Uterus (tissue), 2 donors: ENCODE data around the gene SOX5.

Experiments used
- POLR2A ChIP-seq, 2 donors: fragments of 450-650 bp; IDR thresholded peaks; one replicate each; pipeline ENCODE4 v1.6.1; 2016; ENCODE audit warnings: antibody characterized with exemption in 2 of 2, mild to moderate bottlenecking in 1 of 2, moderate library complexity in 1 of 2
- TF ChIP-seq, protein P1 (sequence below), 4 experiments: fragments of 200-600 bp in 2 of 4; fragments of 450-650 bp in 2 of 4; sonication (generic) in 2 of 4; IDR thresholded peaks; one replicate each; pipeline ENCODE4 v1.5.1; 2016 to 2019; ENCODE audit warnings: antibody characterized with exemption in 4 of 4, mild to moderate bottlenecking in 2 of 4, moderate library complexity in 1 of 4

DNA sequence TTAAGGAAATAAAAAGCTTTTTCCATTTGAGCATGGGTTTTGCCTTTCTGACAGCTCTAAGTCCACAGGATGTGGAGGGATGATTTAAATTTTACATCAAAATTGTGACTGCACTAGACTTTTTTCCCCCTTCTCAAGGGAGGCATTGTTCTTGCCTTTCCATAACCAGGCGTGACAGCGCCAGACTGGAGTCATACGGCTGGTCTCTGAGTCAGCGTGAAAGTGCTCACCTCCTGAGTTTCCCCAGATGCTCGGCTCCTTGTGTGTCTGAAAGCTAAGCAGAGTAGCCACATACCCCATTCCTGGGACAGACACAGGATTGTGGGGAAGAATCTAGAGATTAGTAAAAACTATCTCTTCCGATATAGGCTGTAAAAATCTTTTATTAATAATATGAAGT, 43.1 kb downstream of the SOX5 start:
- TF ChIP-seq POLR2A (IDR thresholded peaks at IDR 0.05), result no peak
- TF ChIP-seq, protein P1, sequence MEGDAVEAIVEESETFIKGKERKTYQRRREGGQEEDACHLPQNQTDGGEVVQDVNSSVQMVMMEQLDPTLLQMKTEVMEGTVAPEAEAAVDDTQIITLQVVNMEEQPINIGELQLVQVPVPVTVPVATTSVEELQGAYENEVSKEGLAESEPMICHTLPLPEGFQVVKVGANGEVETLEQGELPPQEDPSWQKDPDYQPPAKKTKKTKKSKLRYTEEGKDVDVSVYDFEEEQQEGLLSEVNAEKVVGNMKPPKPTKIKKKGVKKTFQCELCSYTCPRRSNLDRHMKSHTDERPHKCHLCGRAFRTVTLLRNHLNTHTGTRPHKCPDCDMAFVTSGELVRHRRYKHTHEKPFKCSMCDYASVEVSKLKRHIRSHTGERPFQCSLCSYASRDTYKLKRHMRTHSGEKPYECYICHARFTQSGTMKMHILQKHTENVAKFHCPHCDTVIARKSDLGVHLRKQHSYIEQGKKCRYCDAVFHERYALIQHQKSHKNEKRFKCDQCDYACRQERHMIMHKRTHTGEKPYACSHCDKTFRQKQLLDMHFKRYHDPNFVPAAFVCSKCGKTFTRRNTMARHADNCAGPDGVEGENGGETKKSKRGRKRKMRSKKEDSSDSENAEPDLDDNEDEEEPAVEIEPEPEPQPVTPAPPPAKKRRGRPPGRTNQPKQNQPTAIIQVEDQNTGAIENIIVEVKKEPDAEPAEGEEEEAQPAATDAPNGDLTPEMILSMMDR (IDR thresholded peaks at IDR 0.05), result no peak
